ENCODE results near the gene TCFL5. TPM values are rescaled to one million over a fixed set of nuclear protein-coding genes. Genes with fewer than 3 reads are reported as not detected.
"Not testable (repeated sequence)": the region's sequence is repeated elsewhere in the genome, so short reads cannot be mapped to it uniquely, and the experiment has no call there.

Gene TCFL5
- total RNA-seq, 1 donor = 3.8 TPM

DNA sequence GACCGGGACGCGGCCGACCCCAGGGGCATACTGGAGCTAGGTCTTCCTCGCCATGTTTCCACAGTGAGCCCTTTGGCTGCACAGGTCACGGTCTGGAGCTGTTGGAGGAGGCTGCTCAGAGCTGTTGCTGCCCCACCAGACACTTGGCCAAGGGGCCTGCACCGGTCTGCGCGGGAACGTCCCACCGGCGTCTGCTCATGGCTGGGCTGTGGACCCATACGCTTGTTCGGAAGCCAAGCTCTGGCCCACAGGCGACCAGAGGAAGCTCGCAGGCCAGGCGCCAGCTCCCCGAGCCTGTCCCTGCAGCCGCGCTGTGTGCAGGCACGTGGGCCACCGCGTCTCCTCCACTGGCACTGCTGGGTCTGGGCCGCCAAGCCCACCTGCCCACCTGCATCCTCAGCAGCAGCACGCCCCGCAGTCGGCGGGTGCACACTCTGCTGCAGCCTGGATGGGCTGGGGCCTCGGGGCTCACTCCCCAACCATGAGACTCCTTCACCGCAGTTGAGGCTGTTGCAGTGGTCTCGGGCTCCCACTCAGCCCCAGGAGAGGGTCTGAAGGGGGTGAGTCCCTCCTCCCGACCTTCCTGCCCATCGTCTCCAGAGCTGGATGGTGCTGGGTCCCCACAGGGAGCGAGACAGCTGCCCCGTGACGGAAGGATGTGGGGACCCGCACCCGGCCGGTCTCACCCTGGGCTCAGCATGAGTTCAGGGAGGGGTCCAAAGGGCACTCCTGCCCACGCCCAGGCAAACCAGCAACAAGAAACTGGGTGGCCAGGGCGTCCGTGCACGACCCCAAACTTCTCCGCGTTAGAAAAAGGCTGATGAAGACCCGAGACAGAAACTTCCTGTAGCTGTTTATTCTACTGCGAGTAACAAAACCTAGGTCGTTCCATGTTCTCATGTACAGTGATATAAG is 15.5 kb upstream of the TCFL5 start:
- no peaks in the 10 kb centered on the region for H3K27me3 ChIP-seq (ENCODE audit: insufficient read depth, low read length)
- no peaks in the 10 kb centered on the region for H3K4me1 ChIP-seq (ENCODE audit: insufficient read depth, low read length)
- H3K4me3 ChIP-seq (ENCODE audit: low read length) = no peak overlapping the region
- no peaks in the 10 kb centered on the region for H3K9me3 ChIP-seq (ENCODE audit: low read depth, low read length)

DNA sequence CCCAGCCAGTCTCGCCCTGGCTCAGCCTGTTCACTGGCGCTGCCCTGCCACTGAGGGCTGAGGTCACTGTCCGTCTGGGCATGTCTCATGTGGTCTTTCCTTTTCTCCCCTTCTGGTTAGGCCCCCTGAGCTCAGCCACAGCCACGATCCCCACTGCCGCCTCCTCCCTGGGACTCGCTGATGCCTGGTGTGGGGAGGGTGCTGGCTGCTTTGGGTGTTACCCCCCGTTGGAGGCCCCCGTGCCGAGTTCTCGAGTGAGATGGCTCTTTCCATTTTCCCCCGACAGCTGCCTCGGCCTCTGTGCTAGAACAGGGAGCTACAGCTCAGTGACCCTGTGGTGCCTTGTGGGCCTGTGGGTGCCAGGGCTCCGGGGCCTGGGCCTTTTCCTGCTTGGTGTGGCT is 14.9 kb upstream of the TCFL5 start:
- Histone ChIP-seq H3K27me3 (ENCODE audit: insufficient read depth, low read length) (no peaks in the 10 kb centered on the region), H3K9me3 (ENCODE audit: low read depth, low read length) (no peaks in the 10 kb centered on the region), H3K4me3 (ENCODE audit: low read length) (no peak overlapping the region), H3K4me1 (ENCODE audit: insufficient read depth, low read length) (no peaks in the 10 kb centered on the region)

DNA sequence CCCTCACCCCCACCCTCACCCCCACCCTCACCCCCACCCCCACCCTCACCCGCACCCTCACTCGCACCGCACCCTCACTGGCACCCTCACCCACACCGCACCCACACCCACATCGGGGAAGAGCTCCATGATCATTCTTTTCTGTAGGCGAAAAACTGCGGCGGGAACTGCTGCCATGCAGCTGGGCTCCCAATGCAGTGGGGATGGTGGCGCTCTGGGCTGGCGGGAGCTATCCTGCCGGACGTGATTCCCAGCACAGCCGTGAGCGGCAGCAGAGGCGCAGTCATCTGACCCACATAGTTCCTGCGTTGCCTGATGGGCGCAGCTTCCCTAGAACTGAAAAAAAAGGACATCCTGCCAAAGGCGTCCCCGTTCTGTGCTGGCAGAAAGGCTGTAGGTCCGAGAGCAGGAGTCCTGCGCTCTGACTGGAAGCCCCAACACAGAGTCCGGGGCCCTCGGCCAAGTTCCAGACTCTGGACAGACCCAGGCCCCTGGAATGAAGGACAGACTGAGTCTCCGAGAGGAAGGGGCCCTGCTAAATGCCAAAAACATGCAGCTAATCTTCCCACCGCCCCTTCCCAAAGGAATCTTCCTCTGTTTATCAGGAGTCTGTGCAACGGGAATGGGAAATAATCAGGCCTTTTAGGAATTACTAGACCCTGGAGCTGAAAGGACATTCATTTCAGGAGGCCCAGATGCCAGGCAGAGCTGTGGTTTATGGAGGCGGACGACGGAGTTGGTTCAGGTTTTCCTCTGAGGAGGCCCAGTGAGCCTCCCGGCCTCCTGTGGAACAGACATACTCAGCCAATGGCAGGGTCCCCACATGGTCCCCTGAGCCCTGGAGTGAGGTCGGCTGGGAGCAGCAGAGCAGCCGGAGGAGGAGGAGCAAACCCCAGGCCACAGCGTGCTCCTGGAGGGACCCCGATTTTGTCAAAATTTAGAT is 14.1 kb upstream of the TCFL5 start:
- H3K4me3 ChIP-seq (ENCODE audit: low read length) = no peak overlapping the region
- no peaks in the 10 kb centered on the region for H3K27me3 ChIP-seq (ENCODE audit: insufficient read depth, low read length)
- H3K9me3 ChIP-seq (ENCODE audit: low read depth, low read length) = no peaks in the 10 kb centered on the region
- no peaks in the 10 kb centered on the region for H3K4me1 ChIP-seq (ENCODE audit: insufficient read depth, low read length)

DNA sequence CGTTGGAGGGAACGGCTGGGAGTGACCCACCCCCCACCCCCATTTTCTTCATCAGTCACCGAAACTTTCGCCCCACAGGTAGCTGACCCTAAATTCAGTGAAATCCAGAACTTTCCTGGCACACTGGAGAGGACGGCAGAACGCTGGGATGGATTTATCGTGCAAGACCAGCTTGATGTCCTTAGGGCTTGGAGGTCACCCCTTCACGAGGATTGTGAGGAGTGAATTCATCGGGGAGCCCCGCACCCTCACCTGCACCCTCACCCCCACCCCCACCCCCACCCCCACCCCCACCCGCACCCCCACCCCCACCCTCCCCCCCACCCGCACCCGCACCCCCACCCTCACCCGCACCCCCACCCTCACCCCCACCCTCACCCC is 13.3 kb upstream of the TCFL5 start:
- Histone ChIP-seq H3K4me3 (ENCODE audit: low read length) (no peak overlapping the region), H3K4me1 (ENCODE audit: insufficient read depth, low read length) (no peaks in the 10 kb centered on the region), H3K9me3 (ENCODE audit: low read depth, low read length) (no peaks in the 10 kb centered on the region), H3K27me3 (ENCODE audit: insufficient read depth, low read length) (no peaks in the 10 kb centered on the region)

DNA sequence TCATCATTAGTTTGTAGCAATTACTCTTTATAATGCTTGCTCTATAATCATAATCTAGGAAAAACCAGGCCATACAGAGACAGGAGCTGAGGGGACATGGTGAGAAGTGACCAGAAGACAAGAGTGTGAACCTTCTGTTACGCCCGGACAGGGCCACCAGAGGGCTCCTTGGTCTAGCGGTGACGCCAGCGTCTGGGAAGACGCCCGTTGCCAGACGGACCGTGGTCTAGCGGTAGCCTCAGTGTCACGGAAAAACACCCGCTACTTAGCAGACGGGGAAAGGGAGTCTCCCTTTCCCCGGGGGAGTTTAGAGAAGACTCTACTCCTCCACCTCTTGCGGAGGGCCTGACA is 12.0 kb upstream of the TCFL5 start:
- H3K9me3 ChIP-seq (ENCODE audit: low read depth, low read length); H3K4me1 ChIP-seq (ENCODE audit: insufficient read depth, low read length); H3K4me3 ChIP-seq (ENCODE audit: low read length); H3K27me3 ChIP-seq (ENCODE audit: insufficient read depth, low read length): not testable (repeated sequence)

DNA sequence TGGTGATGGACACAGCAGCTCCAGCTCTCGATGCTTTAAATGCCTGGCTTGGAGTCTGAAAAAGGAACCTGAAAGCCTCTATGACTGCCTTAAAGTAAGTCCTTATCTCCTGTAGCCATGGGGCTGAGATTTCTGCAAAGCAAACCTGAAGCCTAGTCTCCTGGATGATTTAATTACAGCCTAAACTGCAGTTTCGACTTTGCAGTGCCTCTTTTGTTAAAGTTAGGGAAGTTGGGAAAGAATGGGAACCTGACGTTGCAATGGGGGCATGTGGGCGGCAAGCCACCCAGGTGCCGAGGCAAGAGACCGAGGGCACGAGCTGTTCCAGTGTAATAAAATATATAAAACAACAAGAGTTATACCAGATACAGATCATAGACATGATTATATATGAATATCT is 11.7 kb upstream of the TCFL5 start:
- Histone ChIP-seq H3K27me3 (ENCODE audit: insufficient read depth, low read length) (no peaks in the 10 kb centered on the region), H3K9me3 (ENCODE audit: low read depth, low read length) (no peaks in the 10 kb centered on the region)

DNA sequence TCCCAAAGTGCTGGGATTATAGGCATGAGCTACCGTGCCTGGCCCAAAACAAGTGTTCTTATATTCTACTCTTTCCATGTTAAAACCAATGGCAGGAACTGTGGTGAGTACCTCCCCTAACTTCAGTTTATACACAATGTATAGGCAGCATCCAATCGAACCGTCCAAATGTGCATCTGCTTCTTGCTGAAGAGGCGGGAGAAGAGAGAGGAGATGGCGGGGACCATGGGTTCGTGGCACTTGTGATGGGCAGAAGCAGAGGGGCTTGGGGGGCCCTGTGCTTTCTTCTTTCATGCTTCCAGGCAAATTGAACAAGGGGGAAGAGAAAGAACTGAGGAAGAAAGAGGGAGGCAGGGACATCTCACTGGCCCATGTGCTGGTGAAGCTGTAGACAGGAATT is 11.2 kb upstream of the TCFL5 start:
- no peaks in the 10 kb centered on the region for H3K27me3 ChIP-seq (ENCODE audit: insufficient read depth, low read length)
- no peak overlapping the region for H3K4me3 ChIP-seq (ENCODE audit: low read length)
- no peaks in the 10 kb centered on the region for H3K4me1 ChIP-seq (ENCODE audit: insufficient read depth, low read length)
- H3K9me3 ChIP-seq (ENCODE audit: low read depth, low read length) = no peaks in the 10 kb centered on the region

More for the DNA sequence above, 11.7 kb upstream of the TCFL5 start:
- H3K4me1 ChIP-seq (ENCODE audit: insufficient read depth, low read length) = no peaks in the 10 kb centered on the region
- H3K4me3 ChIP-seq (ENCODE audit: low read length) = no peak overlapping the region

DNA sequence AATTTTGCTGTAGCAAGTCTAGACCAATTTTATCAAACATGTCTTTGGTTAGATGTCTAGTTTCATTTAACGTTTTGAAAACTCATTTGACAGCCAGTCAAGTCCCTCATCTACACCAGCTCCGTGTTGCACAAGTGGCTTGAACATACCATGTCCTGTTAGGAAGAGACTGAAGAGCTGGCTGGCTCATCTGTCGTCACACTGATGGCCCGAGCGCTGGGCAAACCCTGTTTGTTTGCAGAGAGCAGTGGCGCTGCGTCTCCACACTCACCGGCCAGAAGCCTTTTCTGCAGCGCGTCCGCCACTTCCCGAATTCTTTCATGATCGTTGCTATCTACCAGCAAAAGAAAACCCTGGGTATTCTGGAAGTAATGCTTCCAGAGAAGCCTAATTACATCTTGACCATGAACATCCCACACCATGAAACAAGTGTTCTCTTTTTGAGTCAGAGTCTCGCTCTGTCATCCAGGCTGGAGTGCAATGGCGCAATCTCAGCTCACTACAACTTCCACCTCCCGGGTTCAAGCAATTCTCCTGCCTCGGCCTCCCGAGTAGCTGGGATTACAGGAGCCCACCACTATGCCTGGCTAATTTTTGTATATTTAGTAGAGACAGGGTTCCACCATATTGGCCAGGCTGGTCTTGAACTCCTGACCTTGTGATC is 10.7 kb upstream of the TCFL5 start:
- no peaks in the 10 kb centered on the region for H3K9me3 ChIP-seq (ENCODE audit: low read depth, low read length)
- H3K4me3 ChIP-seq (ENCODE audit: low read length) = no peak overlapping the region
- H3K27me3 ChIP-seq (ENCODE audit: insufficient read depth, low read length) = no peaks in the 10 kb centered on the region
- H3K4me1 ChIP-seq (ENCODE audit: insufficient read depth, low read length) = no peaks in the 10 kb centered on the region

DNA sequence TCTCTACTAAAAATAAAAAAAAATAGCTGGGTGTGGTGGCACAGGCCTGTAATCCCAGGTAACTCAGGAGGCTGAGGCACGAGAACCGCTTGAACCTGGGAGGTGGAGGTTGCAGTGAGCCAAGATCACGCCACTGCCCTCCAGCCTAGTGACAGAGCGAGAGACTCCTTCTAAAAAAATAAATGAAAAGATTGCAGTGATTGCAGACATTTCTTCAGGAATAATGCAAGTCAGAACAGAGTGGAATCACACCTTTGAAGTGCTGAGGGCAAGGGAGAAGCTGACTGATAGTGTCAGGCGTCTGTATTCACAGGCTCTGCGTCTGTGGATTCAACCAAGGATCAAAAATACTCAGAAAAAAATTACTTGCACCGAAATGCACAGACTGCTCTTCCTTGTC is 2.6 kb upstream of the TCFL5 start:
- peaks cover 14% of the 10 kb centered on the region for H3K4me1 ChIP-seq (ENCODE audit: insufficient read depth, low read length)

DNA sequence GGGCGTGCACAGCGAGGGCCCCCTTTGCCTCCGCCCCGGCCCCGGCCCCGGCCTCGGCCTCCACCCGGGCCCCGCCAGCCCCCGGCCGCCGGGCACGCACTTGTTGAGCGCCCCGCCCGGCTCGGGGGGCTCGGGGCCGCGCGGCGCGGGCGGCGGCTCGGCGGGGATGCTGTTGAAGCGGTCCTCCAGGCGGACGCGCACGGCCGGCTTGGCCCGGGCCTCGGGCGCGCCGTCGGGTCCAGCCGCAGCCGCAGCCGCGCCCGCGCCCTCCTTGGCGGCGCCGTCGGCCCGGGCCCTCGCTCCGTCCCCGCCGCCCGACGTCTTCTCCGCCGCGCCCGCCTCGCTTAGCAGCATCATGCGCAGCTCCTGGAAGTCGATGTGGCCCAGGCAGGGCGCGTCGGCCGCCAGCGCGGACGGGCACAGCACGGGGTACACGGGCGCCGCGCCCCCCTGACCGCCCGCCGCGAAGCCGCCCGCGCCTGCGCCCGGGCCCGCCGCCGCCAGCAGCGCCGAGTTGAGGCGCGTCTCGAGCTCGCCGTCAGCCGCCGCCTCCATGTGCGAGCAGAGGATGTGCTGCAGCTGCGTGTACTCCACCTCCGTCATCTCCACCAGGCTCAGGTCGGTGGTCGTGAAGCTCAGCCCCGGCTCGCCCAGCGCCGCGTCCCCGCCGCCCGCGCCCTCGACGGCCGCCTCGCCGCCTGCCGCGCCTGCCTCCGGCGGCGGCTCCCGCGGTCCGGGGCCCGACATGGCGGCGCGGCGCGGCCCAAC is 514 bp downstream of the TCFL5 start:
- Histone ChIP-seq H3K4me1 (ENCODE audit: insufficient read depth, low read length) (peaks cover 14% of the 10 kb centered on the region), H3K9me3 (ENCODE audit: low read depth, low read length) (no peaks in the 10 kb centered on the region), H3K4me3 (ENCODE audit: low read length) (peak overlapping the region; percentile 26), H3K27me3 (ENCODE audit: insufficient read depth, low read length) (no peaks in the 10 kb centered on the region)

More for the DNA sequence above, 2.6 kb upstream of the TCFL5 start:
- Histone ChIP-seq H3K27me3 (ENCODE audit: insufficient read depth, low read length) (no peaks in the 10 kb centered on the region), H3K4me3 (ENCODE audit: low read length) (no peak overlapping the region), H3K9me3 (ENCODE audit: low read depth, low read length) (no peaks in the 10 kb centered on the region)

DNA sequence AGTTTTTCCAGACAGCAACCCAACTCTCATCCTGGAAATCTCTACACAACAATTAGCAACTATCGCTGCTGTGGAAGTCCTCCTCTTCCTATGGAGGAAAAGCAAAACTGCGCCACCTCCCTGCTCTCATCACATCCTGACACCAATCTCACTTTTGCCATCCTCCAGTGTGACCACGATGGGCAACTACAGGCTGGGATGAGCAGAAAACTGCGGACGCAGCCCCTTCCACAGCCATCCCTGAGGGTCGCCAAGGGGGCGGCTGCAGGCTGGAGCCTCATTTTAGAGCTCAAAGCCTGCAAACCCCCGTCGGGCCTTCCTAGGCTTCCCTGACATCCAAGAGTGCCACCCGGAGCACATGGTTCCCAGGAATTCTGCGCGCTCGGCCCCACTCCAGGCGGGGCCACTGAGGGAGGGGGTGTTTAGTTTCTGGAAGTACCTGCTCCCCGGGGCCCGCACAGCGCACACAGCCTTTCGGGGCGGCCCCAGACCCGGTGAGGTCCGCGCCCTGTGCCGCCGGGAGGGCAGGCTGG is 1.2 kb downstream of the TCFL5 start:
- Histone ChIP-seq H3K27me3 (ENCODE audit: insufficient read depth, low read length) (no peaks in the 10 kb centered on the region), H3K9me3 (ENCODE audit: low read depth, low read length) (no peaks in the 10 kb centered on the region), H3K4me3 (ENCODE audit: low read length) (no peak overlapping the region), H3K4me1 (ENCODE audit: insufficient read depth, low read length) (peaks cover 14% of the 10 kb centered on the region)

DNA sequence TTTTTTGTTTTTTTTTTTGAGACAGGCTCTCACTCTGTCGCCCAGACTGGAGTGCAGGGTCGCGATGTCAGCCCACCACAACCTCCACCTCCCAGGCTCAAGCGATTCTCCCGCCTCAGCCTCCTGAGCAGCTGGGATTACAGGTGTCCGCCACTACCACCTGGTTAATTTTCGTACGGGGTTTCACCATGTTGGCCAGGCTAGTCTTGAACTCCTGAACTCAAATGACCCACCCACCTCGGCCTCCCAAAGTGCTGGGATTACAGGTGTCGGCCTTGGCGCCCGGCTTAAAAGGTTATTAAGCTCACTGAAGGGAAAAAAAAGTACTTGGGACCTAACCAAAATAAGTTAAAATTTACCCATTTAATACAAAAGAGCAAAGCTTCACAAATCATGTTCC is 1.9 kb downstream of the TCFL5 start:
- Histone ChIP-seq H3K9me3 (ENCODE audit: low read depth, low read length) (no peaks in the 10 kb centered on the region), H3K27me3 (ENCODE audit: insufficient read depth, low read length) (no peaks in the 10 kb centered on the region), H3K4me3 (ENCODE audit: low read length) (no peak overlapping the region), H3K4me1 (ENCODE audit: insufficient read depth, low read length) (peaks cover 14% of the 10 kb centered on the region)

DNA sequence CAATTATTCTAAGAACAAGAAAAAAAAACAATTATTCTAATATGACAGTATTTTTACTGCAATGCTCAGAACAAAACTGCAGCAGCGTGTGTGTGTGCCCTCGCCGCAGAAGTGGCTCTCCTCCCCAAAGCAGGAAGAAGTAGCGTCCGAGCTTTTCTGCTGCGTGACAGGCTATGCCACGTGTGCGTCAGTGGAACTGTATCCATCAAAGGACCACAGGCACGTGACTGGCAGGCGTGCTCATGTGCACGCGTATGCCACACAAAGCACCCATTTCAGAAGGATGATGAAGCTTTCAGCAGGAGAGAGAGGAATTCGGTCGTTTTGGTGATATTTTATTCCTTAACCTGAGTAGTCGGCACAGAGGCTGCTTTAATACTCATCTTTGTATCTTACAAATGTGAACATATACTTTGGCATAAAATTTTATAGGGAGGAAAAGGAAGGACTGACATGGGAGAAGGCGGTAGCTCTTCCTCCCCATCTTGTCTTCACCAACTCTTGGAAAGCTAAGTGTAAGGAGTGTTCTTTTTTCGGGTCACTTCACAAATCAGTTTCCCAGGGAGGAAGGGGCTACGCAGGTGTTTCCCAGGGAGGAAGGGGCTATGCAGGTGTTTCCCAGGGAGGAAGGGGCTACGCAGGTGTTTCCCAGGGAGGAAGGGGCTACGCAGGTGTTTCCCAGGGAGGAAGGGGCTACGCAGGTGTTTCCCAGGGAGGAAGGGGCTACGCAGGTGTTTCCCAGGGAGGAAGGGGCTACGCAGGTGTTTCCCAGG is 3.4 kb downstream of the TCFL5 start:
- no peaks in the 10 kb centered on the region for H3K27me3 ChIP-seq (ENCODE audit: insufficient read depth, low read length)
- peaks cover 14% of the 10 kb centered on the region for H3K4me1 ChIP-seq (ENCODE audit: insufficient read depth, low read length)
- no peaks in the 10 kb centered on the region for H3K9me3 ChIP-seq (ENCODE audit: low read depth, low read length)
- no peak overlapping the region for H3K4me3 ChIP-seq (ENCODE audit: low read length)

All from mononuclear cell (primary cell).